Right atrium auricular region (tissue), 2 donors: ENCODE measurements around the gene CCDC122. TPM values are rescaled to one million over a fixed set of nuclear protein-coding genes. Genes with fewer than 3 reads are reported as not detected.
A peak's percentile ranks its signal among the peaks of the same experiment; 100 is the strongest.

Source experiments
- DNase-seq: peaks from one replicate; pipeline ENCODE4 v3.0.0-alpha.2; 2019; ENCODE audit warnings: low spot score
- H3K27ac ChIP-seq, 2 donors: fragments of 200-600 bp; sonication (generic); 1 replicate in 1 of 2; 2 replicates in 1 of 2; pipeline ENCODE4 v1.5.1; 2016 to 2019
- H3K27me3 ChIP-seq, 2 donors: fragments of 200-600 bp; sonication (generic); one replicate each; pipeline versions ENCODE4 v1.5.1 to v1.6.0; 2017 to 2019
- H3K36me3 ChIP-seq: fragments of 200-600 bp; sonication (generic); one replicate; pipeline ENCODE4 v1.5.1; 2016
- H3K4me1 ChIP-seq, 2 donors: fragments of 200-600 bp; sonication (generic); one replicate each; pipeline versions ENCODE4 v1.5.1 to v1.6.0; 2017 to 2019
- H3K4me3 ChIP-seq, 2 donors: fragments of 200-600 bp; sonication (generic); 1 replicate in 1 of 2; 2 replicates in 1 of 2; pipeline ENCODE4 v1.5.1; 2017 to 2019; ENCODE audit warnings: mild to moderate bottlenecking in 1 of 2, moderate library complexity in 1 of 2
- H3K9me3 ChIP-seq, 2 donors: fragments of 200-600 bp; sonication (generic); one replicate each; pipeline ENCODE4 v1.5.1; 2019
- total RNA-seq, 2 donors: library from RNA; depleted of rRNA; stranded (reverse); fragments of >200 nt; gene quantifications; one replicate each; pipeline ENCODE4 v1.1.0, GENCODE V29; 2016
- TF ChIP-seq, protein P1 (sequence below), 2 donors: fragments of 200-600 bp; sonication (generic); IDR thresholded peaks; one replicate each; pipeline ENCODE4 v1.5.1; 2019; ENCODE audit warnings: antibody characterized with exemption in 2 of 2

Gene CCDC122
- total RNA-seq, 2 donors from 2014 or later: 2.3 to 3.5 TPM

DNA sequence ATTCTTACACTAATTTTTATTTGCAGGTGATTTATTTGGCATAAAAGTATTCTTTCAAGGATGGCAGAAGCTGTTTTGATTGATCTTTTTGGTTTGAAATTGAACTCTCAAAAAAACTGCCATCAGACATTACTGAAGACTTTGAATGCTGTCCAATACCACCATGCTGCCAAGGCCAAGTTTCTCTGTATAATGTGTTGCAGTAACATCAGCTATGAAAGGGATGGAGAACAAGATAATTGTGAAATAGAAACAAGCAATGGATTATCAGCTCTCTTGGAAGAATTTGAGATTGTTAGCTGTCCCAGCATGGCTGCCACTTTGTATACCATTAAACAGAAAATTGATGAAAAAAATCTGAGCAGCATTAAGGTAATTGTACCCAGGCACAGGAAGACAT, 1.4 kb upstream of the CCDC122 start:
- Histone ChIP-seq H3K36me3 (no peaks in the 10 kb centered on the region), H3K9me3 (no peaks in the 10 kb centered on the region), H3K27me3 (no peaks in the 10 kb centered on the region), H3K27ac (no peak overlapping the region), H3K4me3 (no peak overlapping the region), H3K4me1 (peaks cover 0 to 18% of the 10 kb centered on the region in 2 donors)
- no peak for DNase-seq
- TF ChIP-seq, protein P1, sequence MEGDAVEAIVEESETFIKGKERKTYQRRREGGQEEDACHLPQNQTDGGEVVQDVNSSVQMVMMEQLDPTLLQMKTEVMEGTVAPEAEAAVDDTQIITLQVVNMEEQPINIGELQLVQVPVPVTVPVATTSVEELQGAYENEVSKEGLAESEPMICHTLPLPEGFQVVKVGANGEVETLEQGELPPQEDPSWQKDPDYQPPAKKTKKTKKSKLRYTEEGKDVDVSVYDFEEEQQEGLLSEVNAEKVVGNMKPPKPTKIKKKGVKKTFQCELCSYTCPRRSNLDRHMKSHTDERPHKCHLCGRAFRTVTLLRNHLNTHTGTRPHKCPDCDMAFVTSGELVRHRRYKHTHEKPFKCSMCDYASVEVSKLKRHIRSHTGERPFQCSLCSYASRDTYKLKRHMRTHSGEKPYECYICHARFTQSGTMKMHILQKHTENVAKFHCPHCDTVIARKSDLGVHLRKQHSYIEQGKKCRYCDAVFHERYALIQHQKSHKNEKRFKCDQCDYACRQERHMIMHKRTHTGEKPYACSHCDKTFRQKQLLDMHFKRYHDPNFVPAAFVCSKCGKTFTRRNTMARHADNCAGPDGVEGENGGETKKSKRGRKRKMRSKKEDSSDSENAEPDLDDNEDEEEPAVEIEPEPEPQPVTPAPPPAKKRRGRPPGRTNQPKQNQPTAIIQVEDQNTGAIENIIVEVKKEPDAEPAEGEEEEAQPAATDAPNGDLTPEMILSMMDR (IDR thresholded peaks at IDR 0.05): no peak

DNA sequence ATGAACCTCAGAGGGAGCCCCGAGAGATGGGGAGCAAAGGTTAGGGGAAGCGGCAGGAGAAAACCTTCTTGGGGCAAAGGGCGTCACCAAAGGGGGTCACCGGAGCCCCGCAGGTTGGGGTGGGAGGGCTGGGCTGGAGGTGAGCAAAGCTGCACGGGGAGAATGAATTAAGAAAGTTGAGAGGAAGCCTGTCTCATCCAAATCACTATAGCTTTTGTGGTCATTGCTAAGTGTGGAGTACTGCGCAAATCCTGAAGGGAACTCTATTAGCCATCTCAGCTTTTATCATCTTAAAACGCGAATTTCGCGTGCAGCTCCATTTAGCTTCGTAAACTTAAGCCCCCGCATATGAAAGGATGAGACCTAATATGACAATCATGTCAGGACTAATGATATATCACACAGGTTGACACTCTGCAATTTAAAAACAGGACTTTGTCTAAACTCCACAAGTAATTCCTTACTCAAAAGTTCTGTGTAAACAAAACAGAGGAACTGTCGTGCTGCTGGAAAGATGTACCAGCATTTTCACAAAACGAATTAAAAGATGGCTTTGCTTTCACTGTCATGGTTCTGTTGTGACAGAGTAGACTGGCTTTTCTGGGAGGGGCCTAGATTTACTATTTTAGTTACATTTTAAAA, 795 bp upstream of the CCDC122 start:
- H3K27ac ChIP-seq: peak overlapping the region; percentile 94 to 95

DNA sequence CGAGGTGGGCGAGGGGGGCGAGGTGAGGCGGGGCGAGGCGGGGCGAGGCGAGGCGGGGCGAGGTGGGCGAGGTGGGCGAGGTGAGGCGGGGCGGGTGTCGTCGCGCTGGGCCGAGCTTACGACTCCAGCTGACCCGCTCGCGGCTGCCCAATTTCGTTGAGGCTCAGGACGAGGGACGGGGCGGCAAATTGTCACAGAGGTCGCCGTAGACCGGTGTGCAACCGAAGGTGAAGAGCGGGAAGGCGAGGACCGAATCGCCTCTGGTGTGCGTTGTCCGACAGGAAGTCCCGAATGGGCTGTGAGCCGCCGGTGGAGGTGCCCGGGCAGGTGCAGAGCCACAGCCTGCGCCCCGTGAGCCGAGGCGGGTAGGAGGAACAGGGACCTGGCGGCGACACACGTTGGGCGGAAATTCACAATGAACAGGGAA, 228 bp upstream of the CCDC122 start, which contains the start of gene LACC1:
TSS of gene LACC1 (plus strand) at position 150 of the 427 bp plus-strand sequence. CDS start 1,082 bp downstream, outside the sequence.
- Histone ChIP-seq H3K4me1 (peaks cover 0 to 18% of the 10 kb centered on the region in 2 donors), H3K36me3 (no peaks in the 10 kb centered on the region), H3K4me3 (peak within 1 kb of the TSS; percentile 70 to 87), H3K27ac (peak within 1 kb of the TSS; percentile 94 to 95), H3K27me3 (no peaks in the 10 kb centered on the region), H3K9me3 (no peaks in the 10 kb centered on the region)
- DNase-seq: no peak
- TF ChIP-seq, protein P1 (IDR thresholded peaks at IDR 0.05): no peak

More for the DNA sequence above, 795 bp upstream of the CCDC122 start:
- H3K27me3 ChIP-seq: no peaks in the 10 kb centered on the region
- TF ChIP-seq, protein P1 (IDR thresholded peaks at IDR 0.05): no peak
- H3K9me3 ChIP-seq: no peaks in the 10 kb centered on the region
- DNase-seq: no peak
- H3K4me3 ChIP-seq: peak overlapping the region; percentile 70 to 87
- no peaks in the 10 kb centered on the region for H3K36me3 ChIP-seq
- peaks cover 0 to 18% of the 10 kb centered on the region in 2 donors for H3K4me1 ChIP-seq

GRCh38 chr13:43877766-43878165, 1.8 kb downstream of the CCDC122 start:
- H3K27ac ChIP-seq: no peak overlapping the region
- no peak overlapping the region for H3K4me3 ChIP-seq
- H3K4me1 ChIP-seq: peaks cover 0 to 18% of the 10 kb centered on the region in 2 donors
- H3K27me3 ChIP-seq: no peaks in the 10 kb centered on the region
- DNase-seq: no peak
- H3K9me3 ChIP-seq: no peaks in the 10 kb centered on the region
- no peaks in the 10 kb centered on the region for H3K36me3 ChIP-seq
- TF ChIP-seq, protein P1 (IDR thresholded peaks at IDR 0.05): no peak

DNA sequence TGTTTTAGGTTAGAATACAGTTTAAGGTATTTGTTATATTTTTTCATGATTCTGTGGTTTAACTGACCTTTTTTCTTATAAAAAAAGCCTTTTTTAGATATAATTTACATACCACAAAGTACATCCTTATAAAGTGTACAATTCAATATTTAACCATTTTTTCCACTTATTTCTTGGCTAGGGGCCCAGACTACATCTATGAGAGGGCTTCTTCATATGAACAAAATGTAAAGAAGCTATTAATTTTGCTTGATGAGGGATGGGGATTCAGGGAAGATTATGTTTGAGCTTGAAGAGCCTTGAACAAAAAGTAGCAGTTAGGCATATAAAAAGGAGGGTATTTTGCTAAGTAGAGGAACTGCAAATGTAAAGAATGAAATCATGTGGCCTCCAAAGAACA, 2.2 kb downstream of the CCDC122 start:
- H3K4me3 ChIP-seq: no peak overlapping the region
- no peak for DNase-seq
- TF ChIP-seq, protein P1 (IDR thresholded peaks at IDR 0.05): no peak
- H3K27ac ChIP-seq: no peak overlapping the region
- H3K9me3 ChIP-seq: no peaks in the 10 kb centered on the region
- no peaks in the 10 kb centered on the region for H3K36me3 ChIP-seq
- H3K27me3 ChIP-seq: no peaks in the 10 kb centered on the region
- peaks cover 0 to 18% of the 10 kb centered on the region in 2 donors for H3K4me1 ChIP-seq
